ENCODE results near the gene APOL1.

GRCh38 chr22:36281781-36282327 is 28.9 kb downstream of the APOL1 start:
- TF ChIP-seq CTCF (IDR thresholded peaks at IDR 0.05): no peak
- TF ChIP-seq SIN3A (IDR thresholded peaks at IDR 0.05; ENCODE audit: borderline replicate concordance, insufficient read depth, low read depth, low read length): no peak
- TF ChIP-seq REST (IDR thresholded peaks at IDR 0.05; ENCODE audit: insufficient read depth in 1 of 2, low read depth in 2 of 2, low read length in 1 of 2): no peak
- no peak for TF ChIP-seq POLR2AphosphoS5 (IDR thresholded peaks at IDR 0.05; ENCODE audit: low read depth, low read length)

Data from Panc1 (cell line).